HG02678 (cell line): ENCODE data around the gene CFAP65.

Experiments
- ATAC-seq: cut with Tn5 transposase; IDR thresholded peaks from one replicate; pipeline ENCODE4 v1.9.1; 2021; ENCODE audit warnings: mild to moderate bottlenecking, moderate library complexity; ENCODE audit not compliant: unreplicated experiment

Gene CFAP65

DNA sequence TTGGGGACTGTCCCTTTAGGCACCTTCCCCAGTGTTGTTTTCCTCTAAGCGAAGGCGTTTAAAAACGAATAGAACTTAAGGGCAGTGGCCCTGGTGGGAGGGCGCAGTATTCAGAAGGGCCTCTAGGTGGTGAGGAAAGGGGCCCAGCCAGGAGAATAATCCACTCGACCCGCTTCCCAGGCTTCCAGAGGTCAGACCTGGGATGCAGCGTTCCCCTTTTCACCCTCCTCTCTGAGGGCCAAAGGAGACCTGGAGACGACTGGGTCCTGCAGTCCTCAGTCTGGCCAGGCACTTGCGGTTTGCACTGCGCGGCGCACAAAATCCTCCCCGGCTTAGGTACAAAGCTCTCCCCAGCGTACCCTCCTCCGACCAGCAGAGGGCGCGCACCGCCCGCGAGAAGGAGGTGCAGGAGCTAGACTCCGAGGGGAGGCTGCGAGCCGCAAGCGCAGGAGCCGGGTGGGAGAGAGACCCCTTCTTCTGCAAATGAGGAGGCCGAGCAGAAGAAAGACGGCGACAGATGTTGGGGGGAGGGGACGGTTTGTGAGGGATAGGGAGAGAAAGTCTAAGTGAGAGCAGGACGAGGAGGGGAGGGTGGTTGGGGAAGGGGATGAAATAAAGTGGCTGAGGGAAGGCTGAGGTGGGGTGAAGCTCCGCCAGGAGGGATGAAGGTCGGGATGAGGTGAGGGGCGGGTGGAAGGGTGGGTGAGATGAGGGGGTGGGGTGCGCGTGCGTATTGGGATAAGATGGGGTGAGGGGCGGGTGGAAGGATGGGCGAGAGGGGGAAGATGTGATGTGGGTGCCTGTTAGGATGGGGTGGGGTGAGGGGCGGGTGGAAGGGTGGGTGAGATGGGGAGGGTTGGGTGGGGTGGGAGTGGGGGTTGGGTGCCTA lies 61.2 kb downstream of the CFAP65 start:
- ATAC-seq: peak; percentile 93

GRCh38 chr2:218975060-218975777 lies 66.1 kb downstream of the CFAP65 start:
- no peak for ATAC-seq

GRCh38 chr2:218970894-218971293 lies 70.4 kb downstream of the CFAP65 start:
- no peak for ATAC-seq

DNA sequence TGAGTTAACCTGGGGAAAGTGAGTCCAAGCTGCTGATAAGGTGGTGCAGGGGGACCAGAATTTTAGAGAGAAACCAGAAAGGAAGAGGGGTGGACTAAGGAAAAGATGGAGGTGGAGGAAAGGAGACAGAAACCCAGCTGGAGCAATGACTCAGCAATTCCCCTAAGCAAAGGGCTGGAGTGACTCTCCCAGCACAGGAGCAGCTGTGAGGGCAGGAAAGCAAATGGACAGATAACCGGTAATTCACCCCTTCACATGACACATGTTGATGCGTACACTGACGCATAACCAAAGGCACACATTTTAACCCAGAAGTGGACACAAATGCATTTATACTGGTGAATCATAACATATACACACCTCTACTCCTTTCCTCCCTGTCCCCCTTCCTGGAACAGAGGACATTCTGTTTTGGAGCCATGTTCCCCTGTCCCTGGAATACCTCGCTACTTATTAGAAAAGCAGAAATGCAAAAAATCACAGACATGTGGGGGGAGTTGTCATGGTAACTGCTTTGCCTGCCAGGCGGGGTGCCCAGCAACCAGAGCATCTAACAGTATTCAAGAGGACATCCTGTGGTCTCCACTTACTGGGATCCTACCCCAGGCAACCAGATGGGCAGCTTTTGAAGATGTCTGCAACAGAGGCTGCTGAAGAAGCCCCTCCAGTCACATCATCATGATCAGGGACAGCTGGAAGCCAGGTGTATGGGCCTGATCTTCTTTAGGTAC lies 77.1 kb downstream of the CFAP65 start:
- ATAC-seq: no peak

DNA sequence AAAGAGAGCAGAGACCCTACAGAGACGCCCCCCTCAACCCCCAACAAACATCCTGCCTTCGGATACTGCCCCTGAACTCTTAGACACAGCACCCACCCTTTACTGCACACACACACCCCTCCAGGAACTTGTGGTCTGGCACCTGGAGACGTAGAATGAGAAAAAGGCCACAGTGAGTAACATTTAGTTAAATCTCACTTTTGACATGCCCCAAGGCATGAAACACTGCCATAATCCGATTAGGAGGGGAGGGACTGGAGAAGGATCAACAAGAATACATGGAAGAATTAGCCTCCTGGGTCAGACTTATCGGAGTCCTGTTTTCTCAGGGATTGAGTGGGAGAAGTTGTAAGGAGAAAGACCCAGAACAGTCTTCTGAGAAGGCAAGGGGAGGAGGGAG lies 77.7 kb downstream of the CFAP65 start:
- no peak for ATAC-seq

DNA sequence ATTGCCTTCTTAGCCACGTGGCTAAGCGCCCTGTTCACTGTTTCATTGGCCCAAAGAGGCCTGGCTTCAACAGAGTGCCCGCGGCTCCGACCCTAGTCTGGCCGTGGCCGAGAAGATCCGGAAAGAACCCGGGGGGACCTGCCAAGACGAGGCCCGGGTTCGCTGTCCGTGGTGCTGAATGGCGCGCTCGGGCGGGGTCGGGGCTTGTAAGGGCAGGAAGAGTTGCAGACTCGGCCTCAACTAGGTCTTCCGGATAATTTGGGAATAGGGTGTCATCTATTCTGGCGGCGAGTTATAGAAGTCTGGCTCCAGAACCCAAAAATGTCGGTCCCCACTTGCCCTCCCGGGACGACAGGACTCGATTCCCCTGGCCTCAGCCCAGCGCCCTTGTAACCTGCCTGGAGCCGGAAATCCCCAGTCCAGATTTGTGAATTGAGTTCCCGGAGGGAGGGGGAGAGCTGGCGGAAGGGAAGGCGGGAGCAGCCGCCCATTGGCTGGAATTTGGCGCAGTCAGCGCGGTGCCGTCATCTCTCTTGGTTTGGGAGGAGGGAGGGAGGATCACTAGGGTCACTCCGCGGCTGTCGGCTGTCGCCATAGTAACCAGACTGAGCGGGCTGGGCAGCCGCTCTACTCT lies 78.3 kb downstream of the CFAP65 start:
- ATAC-seq: no peak

- no peak for ATAC-seq
Measured at GRCh38 chr2:218961651-218962570, 79.4 kb downstream of the CFAP65 start.

DNA sequence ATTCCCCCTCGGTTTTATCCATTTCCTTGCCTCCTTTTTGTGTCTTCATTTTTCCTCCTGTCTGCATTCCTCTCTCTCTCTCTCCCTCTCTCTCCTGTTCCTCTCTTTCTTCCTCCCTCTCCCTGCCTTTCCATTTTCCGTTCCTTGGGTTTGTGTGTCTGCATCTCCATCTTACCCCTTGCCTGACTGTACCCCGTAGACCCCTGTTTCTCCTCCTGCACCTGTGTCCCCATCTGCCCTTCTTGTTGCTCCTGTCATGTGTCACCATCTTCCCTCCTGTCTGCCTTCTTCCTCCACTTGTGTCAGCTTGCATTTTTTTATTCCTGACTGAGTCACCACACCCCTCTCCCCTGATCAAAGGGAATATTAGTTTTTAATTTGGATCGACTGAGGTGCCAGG lies 80.1 kb downstream of the CFAP65 start:
- no peak for ATAC-seq

GRCh38 chr2:218960309-218961165 lies 80.8 kb downstream of the CFAP65 start:
- no peak for ATAC-seq

GRCh38 chr2:218959761-218960308 lies 81.5 kb downstream of the CFAP65 start:
- no peak for ATAC-seq

- ATAC-seq: peak; percentile 96
Measured at GRCh38 chr2:218959141-218959731, 82.1 kb downstream of the CFAP65 start, which contains the start of gene CDK5R2. Gene CDK5R2 (plus strand): TSS chr2:218959666. CDS start chr2:218959821, 155 bp downstream.

DNA sequence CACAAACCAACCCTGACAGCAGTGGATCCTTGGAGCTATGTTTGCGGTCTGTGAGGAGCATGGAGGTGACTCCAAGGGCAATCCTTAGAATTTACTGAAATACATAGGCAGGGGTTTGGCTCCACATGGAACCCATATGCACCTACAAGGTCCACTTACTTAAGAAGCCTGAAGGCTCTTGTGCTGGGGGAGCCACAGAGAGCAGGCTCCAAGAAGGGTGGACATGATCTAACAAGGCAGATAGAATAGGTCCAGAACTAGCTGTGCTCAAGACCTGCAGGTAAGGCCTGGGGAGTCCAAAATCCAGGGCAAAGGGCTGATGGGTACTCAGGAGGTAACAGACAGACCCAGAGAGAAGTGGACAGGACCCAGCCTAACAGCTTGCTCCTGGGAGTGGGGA lies 83.0 kb downstream of the CFAP65 start:
- ATAC-seq: no peak

DNA sequence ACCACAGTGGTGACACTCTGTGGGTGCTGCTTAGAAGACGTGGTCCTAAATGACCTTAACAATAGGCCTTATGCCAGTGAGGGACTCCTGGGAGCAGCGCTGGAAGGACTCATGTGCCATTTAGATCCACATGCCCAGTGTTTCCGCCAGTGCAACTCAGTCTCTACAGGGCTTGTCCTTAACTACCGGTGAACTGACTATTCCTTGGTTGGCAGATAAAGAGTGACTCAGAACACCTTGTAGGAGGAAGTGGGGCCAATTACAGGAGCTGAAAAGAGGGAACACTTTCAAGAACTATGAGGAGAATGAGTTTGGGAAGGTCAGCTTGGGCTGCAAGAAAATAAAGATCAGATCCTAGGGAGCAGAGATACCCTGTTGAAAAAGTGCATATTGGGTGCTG lies 83.6 kb downstream of the CFAP65 start:
- no peak for ATAC-seq

DNA sequence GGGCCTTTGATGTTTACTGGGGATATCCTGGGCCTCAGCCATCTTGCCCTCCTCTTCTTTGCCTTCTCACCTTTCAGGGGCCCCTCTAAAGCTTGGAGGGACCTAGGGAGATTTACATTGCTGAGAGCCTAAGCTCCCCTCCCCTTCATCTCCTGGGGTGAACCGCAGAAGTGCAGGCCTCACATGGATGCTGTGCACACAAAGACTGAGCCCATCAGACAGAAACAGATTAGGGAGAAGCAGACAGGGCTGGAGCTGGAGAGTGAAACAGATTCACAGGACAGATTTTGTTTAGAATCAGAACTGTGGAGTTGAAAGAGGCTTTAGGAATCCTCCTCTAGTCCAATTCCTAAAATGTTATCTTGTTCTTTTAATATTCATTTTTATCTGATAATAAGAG lies 85.3 kb downstream of the CFAP65 start:
- no peak for ATAC-seq

GRCh38 chr2:218954541-218955300 lies 86.6 kb downstream of the CFAP65 start:
- no peak for ATAC-seq

DNA sequence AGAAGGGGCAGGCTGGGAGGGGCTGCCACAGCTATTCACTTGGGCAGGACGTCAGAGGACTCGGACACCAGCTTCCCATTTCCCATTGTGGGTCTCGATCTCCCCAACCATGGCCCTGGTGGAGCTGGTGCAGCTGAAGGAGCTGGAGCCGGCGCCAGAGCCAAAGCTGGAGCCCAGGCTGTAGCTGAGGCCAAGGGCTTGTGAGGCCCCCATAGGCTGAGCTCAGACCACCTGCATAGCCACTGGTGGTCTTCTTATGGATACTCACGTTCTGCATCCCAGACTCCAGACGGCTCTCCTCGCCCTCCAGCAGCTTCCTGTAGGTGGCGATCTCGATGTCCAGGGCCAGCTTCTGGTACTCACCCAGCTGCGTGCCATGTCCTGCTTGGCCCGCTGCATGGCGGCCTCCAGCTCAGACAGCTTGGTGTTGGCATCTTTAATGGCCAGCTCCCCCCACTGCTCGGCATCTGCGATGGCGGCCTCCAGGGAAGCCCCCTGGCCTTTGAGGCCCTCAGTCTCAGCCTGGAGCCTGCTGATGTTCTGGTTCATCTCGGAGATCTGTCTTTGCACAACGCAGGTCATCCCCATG lies 87.9 kb downstream of the CFAP65 start:
- no peak for ATAC-seq
